H1 (cell line): ENCODE measurements around the gene RHOBTB3. TPM values are rescaled to one million over a fixed set of nuclear protein-coding genes. Genes with fewer than 3 reads are reported as not detected.

Experiments
- BRCA1 ChIP-seq: IDR thresholded peaks from 2 replicates; pipeline ENCODE4 v1.6.1; 2012; ENCODE audit warnings: low read depth, low read length, improper control_type of control experiment
- EGR1 ChIP-seq: IDR thresholded peaks from 2 replicates; pipeline ENCODE4 v1.6.1; 2011; ENCODE audit warnings: low read depth, low read length, borderline replicate concordance
- FOSL1 ChIP-seq: IDR thresholded peaks from 2 replicates; pipeline ENCODE4 v1.6.1; 2011; ENCODE audit warnings: mild to moderate bottlenecking, low read depth, low read length, moderate library complexity; ENCODE audit not compliant: insufficient read depth
- GABPA ChIP-seq: IDR thresholded peaks from 2 replicates; pipeline ENCODE4 v1.6.1; 2011; ENCODE audit warnings: mild to moderate bottlenecking, low read length, moderate library complexity, borderline replicate concordance; ENCODE audit not compliant: insufficient read depth
- HDAC6 ChIP-seq: IDR thresholded peaks from one replicate; pipeline ENCODE4 v1.7.1; 2012; ENCODE audit warnings: low read depth, mild to moderate bottlenecking, inconsistent platforms, low read length, moderate library complexity
- JUND ChIP-seq: IDR thresholded peaks from 2 replicates; pipeline ENCODE4 v1.6.1; 2011; ENCODE audit warnings: mild to moderate bottlenecking, improper control_type of control experiment, low read length
- KDM1A ChIP-seq: fragments of 200-600, 300-600 bp; sonication (generic); IDR thresholded peaks from 2 replicates; pipeline ENCODE4 v1.7.1; 2016; ENCODE audit warnings: mild to moderate bottlenecking, low read length, borderline replicate concordance
- KDM4A ChIP-seq: IDR thresholded peaks from one replicate; pipeline ENCODE4 v1.7.1; 2012; ENCODE audit warnings: low read depth, mild to moderate bottlenecking, moderate library complexity, low read length, inconsistent platforms; ENCODE audit not compliant: severe bottlenecking
- POLR2A ChIP-seq, 2 experiments: IDR thresholded peaks; 1 replicate in 1 of 2; 2 replicates in 1 of 2; pipeline ENCODE4 v1.6.1; 2011; ENCODE audit warnings: low read depth in 2 of 2, low read length in 2 of 2, mild to moderate bottlenecking in 2 of 2; ENCODE audit errors: control extremely low read depth in 1 of 2
- SAP30 ChIP-seq: fragments of 300-600 bp; sonication (generic); IDR thresholded peaks from 2 replicates; pipeline ENCODE4 v1.7.1; 2012; ENCODE audit warnings: low read length, moderate library complexity, mild to moderate bottlenecking, inconsistent platforms; ENCODE audit not compliant: insufficient read depth, insufficient replicate concordance
- SIX5 ChIP-seq: IDR thresholded peaks from 2 replicates; pipeline ENCODE4 v1.6.1; 2011; ENCODE audit warnings: mild to moderate bottlenecking, low read depth, low read length
- SP1 ChIP-seq: IDR thresholded peaks from 2 replicates; pipeline ENCODE4 v1.6.1; 2011; ENCODE audit warnings: low read depth, low read length
- TAF1 ChIP-seq: IDR thresholded peaks from 2 replicates; pipeline ENCODE4 v1.6.1; 2011; ENCODE audit warnings: mild to moderate bottlenecking, low read depth, low read length
- USF2 ChIP-seq: IDR thresholded peaks from 2 replicates; pipeline ENCODE4 v1.6.1; 2011; ENCODE audit warnings: low read length, improper control_type of control experiment
- YY1 ChIP-seq: IDR thresholded peaks from 2 replicates; pipeline ENCODE4 v1.6.1; 2011; ENCODE audit warnings: low read depth, mild to moderate bottlenecking, low read length
- ZNF274 ChIP-seq: IDR thresholded peaks from 2 replicates; pipeline ENCODE4 v1.7.0; 2012; ENCODE audit warnings: low read length, borderline replicate concordance; ENCODE audit errors: extremely low read depth
- polyA plus RNA-seq, 7 experiments: library from polyadenylated mRNA; depleted of rRNA in 3 of 7; stranded (reverse) in 5 of 7; unstranded in 2 of 7; fragments of >200 nt in 5 of 7; fragments of 200-250 nt in 2 of 7; gene quantifications; 1 replicate in 5 of 7; 2 replicates in 1 of 7; 4 replicates in 1 of 7; pipeline versions ENCODE4 v1.2.1 to v1.2.3, GENCODE V29; 2011 to 2013; ENCODE audit warnings: missing spikeins in 2 of 7, mixed read lengths in 2 of 7
- total RNA-seq: library from RNA; stranded (reverse); fragmentation: NEBNext Ultra II Directional; extraction: Animal tissue kit (Norgen Biotek cat#: 25700); gene quantifications from 2 replicates; pipeline ENCODE4 v1.2.1, GENCODE V29; 2021
- TF ChIP-seq, protein P1 (sequence below): IDR thresholded peaks from 2 replicates; pipeline ENCODE4 v1.6.1; 2012; ENCODE audit warnings: inconsistent platforms

RHOBTB3 gene
- total and polyA plus RNA-seq, 2 of the 8 experiments (the other 6 are each of a cell fraction or from before 2014, with no cell fraction given), result 8.2 to 17.5 TPM

- no peak for TF ChIP-seq SIX5
- no peak for TF ChIP-seq GABPA
- no peak for TF ChIP-seq ZNF274
- TF ChIP-seq JUND, result no peak
- no peak for TF ChIP-seq USF2
- no peak for TF ChIP-seq FOSL1
- 0 out of 2 replicates have a peak, but pooled peaks have one; percentile 16 for TF ChIP-seq YY1
- TF ChIP-seq BRCA1, result no peak
- no peak for TF ChIP-seq TAF1
- TF ChIP-seq HDAC6, result no peak
- peak; percentile 84 for TF ChIP-seq KDM4A
- no peak; the same call in 1 of the 2 replicates for TF ChIP-seq KDM1A
- 0 out of 3 replicates have a peak, but pooled peaks of 1 of the 2 experiments have one; percentile 21 for TF ChIP-seq POLR2A (IDR thresholded peaks at IDR 0.05; ENCODE audit: control extremely low read depth in 1 of 2, low read depth in 2 of 2, low read length in 2 of 2)
- no peak for TF ChIP-seq SAP30
- no peak for TF ChIP-seq SP1
- TF ChIP-seq EGR1, result no peak
- TF ChIP-seq, protein P1, sequence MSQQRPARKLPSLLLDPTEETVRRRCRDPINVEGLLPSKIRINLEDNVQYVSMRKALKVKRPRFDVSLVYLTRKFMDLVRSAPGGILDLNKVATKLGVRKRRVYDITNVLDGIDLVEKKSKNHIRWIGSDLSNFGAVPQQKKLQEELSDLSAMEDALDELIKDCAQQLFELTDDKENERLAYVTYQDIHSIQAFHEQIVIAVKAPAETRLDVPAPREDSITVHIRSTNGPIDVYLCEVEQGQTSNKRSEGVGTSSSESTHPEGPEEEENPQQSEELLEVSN, result peak; percentile 48
Measured at GRCh38 chr5:95731571-95732554, 727 bp downstream of the RHOBTB3 start (continued).
